Fibroblast of pulmonary artery (primary cell): ENCODE measurements around the gene ABR.

Experiments used
- DNase-seq: peaks from one replicate; pipeline ENCODE4 v3.0.0-alpha.2; 2010; ENCODE audit warnings: low read depth
- H3K4me3 ChIP-seq: replicated peaks from 2 replicates; pipeline ENCODE4 v1.5.1; 2011; ENCODE audit warnings: low read depth, mild to moderate bottlenecking, control low read depth, low read length, moderate library complexity
- CTCF ChIP-seq: IDR thresholded peaks from 2 replicates; pipeline ENCODE4 v1.5.1; 2011; ENCODE audit warnings: mild to moderate bottlenecking, control low read depth, low read length, inconsistent platforms; ENCODE audit errors: missing control alignments

The ABR gene

GRCh38 chr17:1089915-1090314, 89.9 kb downstream of the ABR start:
- no peak overlapping the region for H3K4me3 ChIP-seq
- DNase-seq = peak; percentile 69
- TF ChIP-seq CTCF = no peak

GRCh38 chr17:1087381-1088241, 92.2 kb downstream of the ABR start:
- no peak for DNase-seq
- TF ChIP-seq CTCF = no peak
- no peak overlapping the region for H3K4me3 ChIP-seq

GRCh38 chr17:1083451-1084187, 96.2 kb downstream of the ABR start:
- DNase-seq = no peak

GRCh38 chr17:1082579-1082978, 97.2 kb downstream of the ABR start:
- DNase-seq = peak; percentile 53
- H3K4me3 ChIP-seq = no peak overlapping the region
- TF ChIP-seq CTCF = no peak

More at GRCh38 chr17:1083451-1084187, 96.2 kb downstream of the ABR start:
- no peak overlapping the region for H3K4me3 ChIP-seq
- TF ChIP-seq CTCF = no peak

GRCh38 chr17:1078831-1079561, 100.8 kb downstream of the ABR start:
- no peak for DNase-seq
- TF ChIP-seq CTCF = no peak
- H3K4me3 ChIP-seq = no peak overlapping the region

- no peak for TF ChIP-seq CTCF
- no peak for DNase-seq
Observed at GRCh38 chr17:1077986-1078711, 101.6 kb downstream of the ABR start.

More at GRCh38 chr17:1077986-1078711, 101.6 kb downstream of the ABR start:
- no peak overlapping the region for H3K4me3 ChIP-seq
